ENCODE measurements around the gene JAKMIP1. TPM values are rescaled to one million over a fixed set of nuclear protein-coding genes. Genes with fewer than 3 reads are reported as not detected.

JAKMIP1 gene
- total and polyA plus RNA-seq, 4 donors, result 0.08 to 0.46 (median 0.22) TPM

DNA sequence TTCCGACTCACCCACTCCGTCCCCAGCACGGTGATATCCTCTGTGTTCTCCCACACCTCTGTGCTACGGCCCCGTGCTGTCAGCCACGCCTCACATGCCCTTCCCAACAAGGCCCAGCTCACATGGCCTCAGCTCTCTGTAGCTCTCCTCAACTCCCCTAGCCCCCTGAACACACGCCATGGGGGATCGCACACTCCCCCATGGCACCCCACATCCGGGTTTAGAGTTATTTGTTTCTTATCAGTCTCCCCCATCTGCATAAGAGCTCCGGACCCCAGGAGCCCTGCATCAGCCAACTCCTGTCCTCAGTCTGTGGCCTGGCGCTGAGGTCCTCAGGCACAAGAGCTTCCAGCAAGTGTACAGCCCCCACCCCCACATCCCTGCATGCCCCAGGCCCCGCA, 189.1 kb downstream of the JAKMIP1 start:
- no peak for DNase-seq
- H3K4me1 ChIP-seq (ENCODE audit: control insufficient read depth in 5 of 5, insufficient read depth in 5 of 5, low read length in 5 of 5), result peaks cover 0 to 3% (median 0%) of the 10 kb centered on the region in 5 donors
- no peak overlapping the region for H3K9ac ChIP-seq (ENCODE audit: insufficient read depth in 1 of 2, low read length in 2 of 2)
- no peak overlapping the region for H3K4me3 ChIP-seq
- ATAC-seq (ENCODE audit: insufficient read depth, low FRiP score), result no peak
- 21 to 35% methylated on average over 11 to 12 of the region's 12 CpGs for WGBS, 2 donors
- H3K36me3 ChIP-seq (ENCODE audit: control insufficient read depth in 4 of 4, insufficient read depth in 4 of 4, low read length in 4 of 4), result no peaks in the 10 kb centered on the region
- H3K9me3 ChIP-seq (ENCODE audit: control insufficient read depth in 4 of 4, insufficient read depth in 3 of 4, low read length in 3 of 4), result no peaks in the 10 kb centered on the region
- H3K27me3 ChIP-seq (ENCODE audit: control insufficient read depth in 3 of 3, insufficient read depth in 3 of 3, low read length in 2 of 3), result peaks cover 0 to 30% (median 29%) of the 10 kb centered on the region in 3 donors
- no peak overlapping the region for H3K27ac ChIP-seq (ENCODE audit: low read depth in 1 of 2, low read length in 1 of 2)
- TF ChIP-seq, protein P1, sequence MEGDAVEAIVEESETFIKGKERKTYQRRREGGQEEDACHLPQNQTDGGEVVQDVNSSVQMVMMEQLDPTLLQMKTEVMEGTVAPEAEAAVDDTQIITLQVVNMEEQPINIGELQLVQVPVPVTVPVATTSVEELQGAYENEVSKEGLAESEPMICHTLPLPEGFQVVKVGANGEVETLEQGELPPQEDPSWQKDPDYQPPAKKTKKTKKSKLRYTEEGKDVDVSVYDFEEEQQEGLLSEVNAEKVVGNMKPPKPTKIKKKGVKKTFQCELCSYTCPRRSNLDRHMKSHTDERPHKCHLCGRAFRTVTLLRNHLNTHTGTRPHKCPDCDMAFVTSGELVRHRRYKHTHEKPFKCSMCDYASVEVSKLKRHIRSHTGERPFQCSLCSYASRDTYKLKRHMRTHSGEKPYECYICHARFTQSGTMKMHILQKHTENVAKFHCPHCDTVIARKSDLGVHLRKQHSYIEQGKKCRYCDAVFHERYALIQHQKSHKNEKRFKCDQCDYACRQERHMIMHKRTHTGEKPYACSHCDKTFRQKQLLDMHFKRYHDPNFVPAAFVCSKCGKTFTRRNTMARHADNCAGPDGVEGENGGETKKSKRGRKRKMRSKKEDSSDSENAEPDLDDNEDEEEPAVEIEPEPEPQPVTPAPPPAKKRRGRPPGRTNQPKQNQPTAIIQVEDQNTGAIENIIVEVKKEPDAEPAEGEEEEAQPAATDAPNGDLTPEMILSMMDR (IDR thresholded peaks at IDR 0.05; ENCODE audit: control extremely low read depth, extremely low read depth), result no peak

DNA sequence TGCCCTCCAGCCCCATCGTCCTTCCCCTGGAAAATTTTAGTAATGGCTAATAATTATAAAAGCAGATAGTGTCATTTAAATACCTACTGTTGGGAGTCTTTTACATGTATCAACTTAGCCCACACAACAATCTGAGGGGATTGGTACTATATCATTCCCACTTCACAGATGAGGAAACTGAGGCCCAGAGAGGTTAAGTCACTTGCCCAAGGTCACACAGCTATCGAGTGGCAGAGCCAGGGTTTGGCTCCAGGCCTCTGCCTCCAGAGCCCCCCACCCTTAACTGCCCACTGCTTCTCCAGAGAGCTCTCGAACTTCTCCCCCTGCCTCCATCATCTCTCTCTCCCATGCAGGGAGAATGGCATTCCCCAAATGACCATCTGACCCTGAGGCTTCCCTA, 189.6 kb downstream of the JAKMIP1 start:
- TF ChIP-seq, protein P1 (IDR thresholded peaks at IDR 0.05; ENCODE audit: control extremely low read depth, extremely low read depth), result no peak
- Histone ChIP-seq H3K27me3 (ENCODE audit: control insufficient read depth in 3 of 3, insufficient read depth in 3 of 3, low read length in 2 of 3) (peaks cover 0 to 30% (median 29%) of the 10 kb centered on the region in 3 donors), H3K27ac (ENCODE audit: low read depth in 1 of 2, low read length in 1 of 2) (no peak overlapping the region), H3K4me1 (ENCODE audit: control insufficient read depth in 5 of 5, insufficient read depth in 5 of 5, low read length in 5 of 5) (peaks cover 0 to 3% (median 0%) of the 10 kb centered on the region in 5 donors), H3K9ac (ENCODE audit: insufficient read depth in 1 of 2, low read length in 2 of 2) (no peak overlapping the region), H3K36me3 (ENCODE audit: control insufficient read depth in 4 of 4, insufficient read depth in 4 of 4, low read length in 4 of 4) (no peaks in the 10 kb centered on the region), H3K4me3 (no peak overlapping the region), H3K9me3 (ENCODE audit: control insufficient read depth in 4 of 4, insufficient read depth in 3 of 4, low read length in 3 of 4) (no peaks in the 10 kb centered on the region)
- 68 to 86% methylated on average over 3 of the region's 3 CpGs for WGBS, 2 donors
- DNase-seq, result no peak
- no peak for ATAC-seq (ENCODE audit: insufficient read depth, low FRiP score)

DNA sequence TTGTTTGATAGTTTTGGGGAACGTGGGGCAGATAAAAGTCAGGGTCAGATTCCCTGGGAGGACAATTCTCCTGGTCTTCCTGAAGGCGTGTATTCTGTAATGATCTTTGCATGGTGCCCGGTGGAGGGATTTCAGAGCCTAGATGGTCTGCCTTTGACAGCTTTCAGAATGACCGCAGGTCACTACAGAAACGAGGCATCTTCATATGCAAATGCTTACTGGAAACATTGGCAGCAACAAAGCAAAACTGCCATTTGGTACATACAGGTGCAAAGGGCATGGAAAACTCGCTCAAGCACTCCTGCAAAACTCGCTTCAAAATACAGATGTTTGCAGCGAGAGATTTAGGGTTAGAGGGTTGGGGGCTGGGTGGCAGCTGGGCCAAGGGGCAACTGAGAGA, 190.9 kb downstream of the JAKMIP1 start:
- Histone ChIP-seq H3K4me1 (ENCODE audit: control insufficient read depth in 5 of 5, insufficient read depth in 5 of 5, low read length in 5 of 5) (peaks cover 0 to 3% (median 0%) of the 10 kb centered on the region in 5 donors), H3K4me3 (no peak overlapping the region), H3K9me3 (ENCODE audit: control insufficient read depth in 4 of 4, insufficient read depth in 3 of 4, low read length in 3 of 4) (no peaks in the 10 kb centered on the region), H3K27ac (ENCODE audit: low read depth in 1 of 2, low read length in 1 of 2) (no peak overlapping the region), H3K9ac (ENCODE audit: insufficient read depth in 1 of 2, low read length in 2 of 2) (no peak overlapping the region), H3K27me3 (ENCODE audit: control insufficient read depth in 3 of 3, insufficient read depth in 3 of 3, low read length in 2 of 3) (peaks cover 0 to 30% (median 29%) of the 10 kb centered on the region in 3 donors), H3K36me3 (ENCODE audit: control insufficient read depth in 4 of 4, insufficient read depth in 4 of 4, low read length in 4 of 4) (no peaks in the 10 kb centered on the region)
- 44 to 67% methylated on average over 8 of the region's 8 CpGs for WGBS, 2 donors
- TF ChIP-seq, protein P1 (IDR thresholded peaks at IDR 0.05; ENCODE audit: control extremely low read depth, extremely low read depth), result no peak
- ATAC-seq (ENCODE audit: insufficient read depth, low FRiP score) (no peak), DNase-seq (no peak)
